HFF-Myc (cell line): ENCODE measurements around the gene EBPL.
A peak's percentile ranks its signal among the peaks of the same experiment; 100 is the strongest.

Experiments used
- DNase-seq: peaks from one replicate; pipeline ENCODE4 v3.0.0-alpha.2; 2011; ENCODE audit warnings: low read depth; ENCODE audit errors: extremely low read depth
- H3K4me3 ChIP-seq: replicated peaks from 2 replicates; pipeline ENCODE4 v1.5.1; 2011; ENCODE audit warnings: low read depth, mild to moderate bottlenecking, control low read depth, low read length
- TF ChIP-seq, protein P1 (sequence below): IDR thresholded peaks from 2 replicates; pipeline ENCODE4 v1.5.1; 2012; ENCODE audit warnings: mild to moderate bottlenecking, low read depth, low read length, control low read depth; ENCODE audit errors: missing control alignments

EBPL gene

DNA sequence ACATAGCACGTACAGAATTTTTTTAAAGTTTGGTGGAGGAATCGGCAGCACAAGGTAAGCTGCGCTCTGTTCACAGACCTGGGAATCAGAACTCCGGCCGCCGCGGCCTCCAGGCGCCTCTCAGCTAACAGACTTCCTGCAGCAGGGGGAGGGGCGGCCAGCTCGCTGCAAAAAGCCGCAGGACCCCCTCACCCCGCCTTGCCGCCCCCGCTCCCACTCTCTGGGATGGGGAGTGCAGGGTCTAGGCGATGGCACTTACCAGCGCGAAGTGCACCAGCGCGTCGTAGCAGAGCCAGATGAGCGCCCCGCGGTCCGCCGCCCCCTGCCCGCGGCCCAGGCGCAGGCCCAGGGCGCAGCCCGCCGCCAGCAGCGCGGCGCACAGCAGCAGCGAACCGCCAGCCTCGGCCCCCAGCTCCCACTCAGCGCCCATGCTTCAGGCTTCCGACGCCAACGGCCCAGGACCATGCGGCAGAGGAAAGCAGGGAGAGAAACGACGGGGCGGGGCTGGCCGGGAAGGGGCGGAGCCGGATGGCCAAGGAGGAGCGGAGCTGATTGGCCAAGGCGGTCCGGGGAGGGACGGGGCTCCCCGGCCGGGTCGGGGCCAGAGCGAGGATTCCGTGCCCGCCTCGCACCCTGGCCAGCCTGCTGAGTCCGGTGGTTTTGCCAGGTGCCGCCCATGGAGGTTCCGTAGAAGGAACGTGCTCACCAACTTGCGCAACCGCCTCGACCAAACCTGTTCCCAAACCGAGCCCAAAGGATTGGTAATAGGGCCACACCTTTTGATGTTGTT lies at the start of gene EBPL:
TSS of gene EBPL (minus strand) at position 492 of the 790 bp plus-strand sequence. CDS start at position 430, 62 bp downstream.
- peak within 1 kb of the TSS; percentile 87 for H3K4me3 ChIP-seq
- DNase-seq: peak; percentile 67
- TF ChIP-seq, protein P1, sequence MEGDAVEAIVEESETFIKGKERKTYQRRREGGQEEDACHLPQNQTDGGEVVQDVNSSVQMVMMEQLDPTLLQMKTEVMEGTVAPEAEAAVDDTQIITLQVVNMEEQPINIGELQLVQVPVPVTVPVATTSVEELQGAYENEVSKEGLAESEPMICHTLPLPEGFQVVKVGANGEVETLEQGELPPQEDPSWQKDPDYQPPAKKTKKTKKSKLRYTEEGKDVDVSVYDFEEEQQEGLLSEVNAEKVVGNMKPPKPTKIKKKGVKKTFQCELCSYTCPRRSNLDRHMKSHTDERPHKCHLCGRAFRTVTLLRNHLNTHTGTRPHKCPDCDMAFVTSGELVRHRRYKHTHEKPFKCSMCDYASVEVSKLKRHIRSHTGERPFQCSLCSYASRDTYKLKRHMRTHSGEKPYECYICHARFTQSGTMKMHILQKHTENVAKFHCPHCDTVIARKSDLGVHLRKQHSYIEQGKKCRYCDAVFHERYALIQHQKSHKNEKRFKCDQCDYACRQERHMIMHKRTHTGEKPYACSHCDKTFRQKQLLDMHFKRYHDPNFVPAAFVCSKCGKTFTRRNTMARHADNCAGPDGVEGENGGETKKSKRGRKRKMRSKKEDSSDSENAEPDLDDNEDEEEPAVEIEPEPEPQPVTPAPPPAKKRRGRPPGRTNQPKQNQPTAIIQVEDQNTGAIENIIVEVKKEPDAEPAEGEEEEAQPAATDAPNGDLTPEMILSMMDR: no peak

DNA sequence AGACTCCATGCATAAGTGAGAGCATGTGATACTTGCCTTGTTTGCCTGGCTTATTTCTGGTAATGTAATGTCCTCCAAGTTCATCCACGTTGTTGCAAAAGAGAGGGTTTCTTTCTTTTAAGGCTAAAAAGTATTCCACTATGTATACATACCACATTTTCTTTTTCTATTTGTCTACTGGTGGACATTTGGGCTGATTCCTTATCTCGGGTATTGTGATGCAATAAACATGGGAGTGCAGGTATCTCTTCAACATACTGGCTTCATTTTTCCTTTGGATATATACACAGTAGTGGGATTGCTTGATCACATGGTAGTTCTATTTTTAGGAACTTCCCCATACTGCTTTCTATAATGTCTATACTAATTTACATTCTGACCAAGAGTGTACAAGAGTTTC lies 49.6 kb upstream of the EBPL start:
- H3K4me3 ChIP-seq: no peak overlapping the region
- TF ChIP-seq, protein P1: no peak
- DNase-seq: no peak

DNA sequence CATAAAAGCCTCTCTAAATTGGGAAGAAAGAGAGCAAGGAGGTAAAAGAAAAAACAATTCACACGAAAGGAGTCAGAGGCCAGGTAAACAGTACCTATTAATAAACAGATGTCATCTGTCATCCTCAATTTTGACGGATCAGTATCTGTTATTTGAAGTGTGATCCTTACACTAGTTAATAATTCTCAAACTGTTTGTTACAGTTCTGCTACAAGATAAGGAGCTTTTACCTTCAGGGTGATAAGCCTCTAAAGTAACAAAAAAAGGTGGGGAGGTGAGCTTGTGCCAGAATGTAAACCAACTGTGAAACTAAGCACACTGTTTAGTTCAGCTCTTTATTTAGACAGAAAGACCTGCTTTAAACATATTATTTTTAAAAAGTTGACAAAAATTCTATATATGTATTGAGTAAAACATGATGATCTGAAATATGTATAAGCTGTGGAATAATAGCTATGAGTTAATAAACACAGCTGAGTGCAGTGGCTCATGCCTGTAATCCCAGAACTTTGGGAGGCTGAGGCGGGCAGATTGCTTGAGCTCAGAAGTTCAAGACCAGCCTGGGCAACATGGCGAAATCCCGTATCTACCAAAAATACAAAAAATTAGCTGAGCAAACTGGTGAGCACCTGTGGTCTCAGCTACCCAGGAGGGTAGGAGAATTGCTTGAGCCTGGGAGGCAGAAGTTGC lies 48.4 kb upstream of the EBPL start:
- TF ChIP-seq, protein P1: no peak
- no peak overlapping the region for H3K4me3 ChIP-seq
- no peak for DNase-seq

DNA sequence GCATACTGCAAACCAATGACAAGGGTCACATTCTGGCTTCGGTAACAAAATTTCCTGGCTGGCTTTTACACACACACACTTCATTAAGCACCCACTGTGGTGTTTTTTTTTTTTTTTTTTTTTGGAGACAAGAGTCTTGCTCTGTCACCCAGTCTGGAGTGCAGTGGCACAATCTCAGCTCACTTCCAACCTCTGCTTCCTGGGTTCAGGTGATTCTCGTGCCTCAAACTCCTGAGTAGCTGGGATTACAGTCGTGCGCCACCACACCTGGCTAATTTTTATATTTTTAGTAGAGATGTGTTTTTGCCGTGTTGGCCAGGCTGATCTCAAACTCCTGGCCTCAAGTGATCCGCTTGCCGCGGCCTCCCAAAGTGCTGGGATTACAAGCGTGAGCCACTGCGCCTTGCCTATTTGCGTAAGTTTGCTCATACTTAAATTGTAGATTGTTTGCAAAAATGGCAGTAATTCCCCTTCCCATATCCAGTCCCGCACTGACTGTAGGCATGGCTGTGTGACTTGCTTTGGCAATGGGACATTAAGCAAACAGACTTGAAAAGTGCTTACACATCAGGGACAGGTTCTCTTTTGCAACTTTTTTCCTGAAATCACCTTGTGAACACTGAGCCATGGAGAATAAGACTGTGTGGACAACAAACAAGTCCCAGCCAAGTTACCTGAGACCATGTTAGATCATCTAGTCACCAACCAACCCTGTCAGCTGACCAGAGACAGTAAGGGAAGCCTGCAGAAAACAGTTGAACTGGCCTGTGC lies 42.1 kb upstream of the EBPL start:
- H3K4me3 ChIP-seq: no peak overlapping the region
- TF ChIP-seq, protein P1: no peak
- DNase-seq: no peak

DNA sequence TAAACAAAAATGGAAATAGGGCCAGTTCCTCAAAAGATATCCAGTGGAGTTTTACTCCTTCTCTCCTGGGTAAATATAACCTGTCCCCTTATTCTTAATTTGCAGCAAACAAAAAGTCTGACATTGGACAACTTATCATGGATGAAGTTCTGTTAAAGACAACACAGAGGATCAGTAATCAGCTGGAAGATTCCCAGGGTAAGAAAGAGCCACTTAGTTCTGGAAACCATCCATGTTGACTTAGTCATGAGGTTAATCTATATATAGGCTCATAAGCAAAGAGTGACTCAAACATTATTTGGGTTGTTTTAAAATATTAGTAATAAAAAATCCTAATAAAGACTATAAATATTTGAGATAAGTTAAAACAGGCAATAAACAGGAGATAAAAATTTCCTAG lies 40.5 kb upstream of the EBPL start:
- H3K4me3 ChIP-seq: no peak overlapping the region
- TF ChIP-seq, protein P1: no peak
- peak; percentile 21 for DNase-seq

DNA sequence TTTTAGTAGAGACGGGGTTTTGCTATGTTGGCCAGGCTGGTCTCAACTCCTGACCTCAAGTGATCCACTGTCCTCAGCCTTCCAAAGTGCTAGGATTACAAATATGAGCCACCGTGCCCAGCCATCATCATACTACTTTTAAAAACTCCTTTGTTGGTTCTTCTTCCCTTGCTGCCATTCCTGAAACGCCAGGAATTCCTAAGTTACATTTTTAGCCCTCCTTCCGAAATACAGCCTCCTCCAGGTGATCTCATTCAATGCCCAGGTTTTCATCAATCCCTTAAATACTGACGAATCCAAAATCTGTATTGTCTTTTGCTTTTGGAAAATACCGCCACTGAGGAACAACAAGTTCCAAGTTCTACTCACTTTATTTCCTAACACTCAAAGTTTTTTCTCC lies 25.3 kb upstream of the EBPL start:
- no peak for DNase-seq
- TF ChIP-seq, protein P1: no peak
- no peak overlapping the region for H3K4me3 ChIP-seq
